NCI-H446 treated with DMSO at 0.1 percent for 48 hours (cell line): ENCODE results near the gene TSACC.

Experiments used
- DNase-seq: peaks from one replicate; lab custom pipeline; 2025; lab: John Stamatoyannopoulos, UW

TSACC gene

DNA sequence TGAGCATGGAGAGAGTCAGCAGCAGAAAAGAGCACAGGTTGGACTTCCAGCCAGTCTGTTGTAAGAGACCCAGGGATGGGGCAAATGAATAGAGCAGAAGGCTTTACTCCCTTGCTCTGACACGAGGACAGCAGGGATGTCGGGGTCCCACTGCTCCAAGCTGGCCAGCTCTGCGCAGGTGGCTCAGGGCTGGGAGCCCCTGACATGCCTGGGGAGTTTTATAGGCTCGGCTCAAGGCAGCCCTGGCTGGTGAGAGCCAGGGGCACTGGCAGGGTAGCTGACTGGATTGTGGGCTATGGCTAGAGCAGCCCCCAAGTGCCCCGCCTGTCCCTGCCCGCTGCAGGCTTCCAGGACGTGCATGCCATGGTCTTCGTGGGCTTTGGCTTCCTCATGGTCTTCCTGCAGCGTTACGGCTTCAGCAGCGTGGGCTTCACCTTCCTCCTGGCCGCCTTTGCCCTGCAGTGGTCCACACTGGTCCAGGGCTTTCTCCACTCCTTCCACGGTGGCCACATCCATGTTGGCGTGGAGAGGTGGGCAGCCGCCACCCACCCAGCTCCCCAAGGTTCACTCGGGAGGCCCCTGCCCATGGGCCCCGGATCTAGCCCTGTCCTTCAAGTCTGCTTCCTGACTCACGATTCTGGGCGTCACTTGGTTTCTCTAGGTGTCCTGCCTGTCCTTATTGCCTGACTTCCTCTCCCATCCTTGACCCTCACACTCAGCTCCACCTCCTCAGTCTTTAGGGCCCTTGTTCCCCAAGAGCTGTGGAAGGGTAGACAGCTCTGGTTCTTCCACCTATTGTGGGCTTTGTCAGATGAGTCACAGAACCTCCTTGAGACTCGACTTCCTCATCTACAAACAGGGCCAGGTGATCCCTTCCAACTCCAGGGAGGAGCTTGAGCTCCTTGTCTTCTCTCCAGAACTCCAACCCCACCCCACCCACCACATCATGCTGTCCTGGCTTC lies 38.9 kb downstream of the TSACC start:
- DNase-seq = no peak

DNA sequence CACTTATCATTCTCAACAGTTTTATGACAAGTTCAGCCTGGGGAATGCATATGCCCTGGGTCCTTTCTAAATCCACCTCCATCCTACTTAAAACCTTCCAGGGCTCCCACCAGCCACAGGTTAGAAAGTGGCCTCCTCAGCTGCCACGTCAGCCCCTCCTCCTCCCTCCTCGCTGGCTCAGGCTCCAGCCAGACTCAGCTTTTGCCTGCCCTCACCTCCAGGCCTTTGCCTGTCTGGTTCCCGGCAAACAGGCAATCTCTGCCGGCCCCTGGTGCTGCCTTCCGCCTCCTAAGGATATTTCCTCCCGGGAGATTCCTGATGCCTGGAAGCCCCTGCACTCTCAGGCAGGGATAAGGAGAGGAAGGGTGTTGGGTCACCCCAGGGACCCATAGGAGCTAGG lies 40.2 kb downstream of the TSACC start:
- no peak for DNase-seq

DNA sequence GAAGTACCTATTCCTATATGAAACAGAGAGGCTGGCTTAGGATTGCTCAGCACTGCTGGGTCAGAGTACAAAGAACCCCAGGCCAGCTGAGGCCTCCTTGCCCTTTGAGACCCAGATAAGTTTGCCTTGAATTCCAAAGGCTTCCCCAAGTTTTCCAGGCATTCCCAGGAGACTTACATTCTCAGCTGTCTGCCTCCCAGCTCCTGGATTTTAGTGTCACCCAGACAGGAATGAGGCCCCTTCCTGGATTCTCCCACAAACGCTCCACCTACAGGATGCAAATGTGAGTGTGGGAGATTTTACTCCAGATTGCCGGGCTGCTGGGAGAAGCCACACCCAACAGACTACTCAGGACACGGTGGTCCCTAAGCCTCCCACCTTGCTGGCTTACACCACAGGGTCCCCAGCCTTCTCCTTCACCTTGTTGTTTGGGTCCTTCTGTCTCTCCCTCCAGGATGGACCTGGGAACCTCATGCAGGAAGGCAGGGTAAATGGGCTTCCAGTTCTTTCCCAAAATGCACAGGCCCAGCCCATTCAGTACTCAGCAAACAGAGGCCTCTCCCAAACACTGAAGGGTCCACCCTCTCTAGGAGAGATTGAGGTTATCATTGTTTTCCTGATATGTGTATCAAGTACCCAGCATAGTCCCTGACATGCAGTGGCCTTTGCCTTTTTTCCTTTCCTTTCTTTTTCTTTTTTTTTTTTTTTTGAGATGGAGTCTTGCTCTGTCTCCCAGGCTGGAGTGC lies 41.3 kb downstream of the TSACC start:
- DNase-seq = no peak

DNA sequence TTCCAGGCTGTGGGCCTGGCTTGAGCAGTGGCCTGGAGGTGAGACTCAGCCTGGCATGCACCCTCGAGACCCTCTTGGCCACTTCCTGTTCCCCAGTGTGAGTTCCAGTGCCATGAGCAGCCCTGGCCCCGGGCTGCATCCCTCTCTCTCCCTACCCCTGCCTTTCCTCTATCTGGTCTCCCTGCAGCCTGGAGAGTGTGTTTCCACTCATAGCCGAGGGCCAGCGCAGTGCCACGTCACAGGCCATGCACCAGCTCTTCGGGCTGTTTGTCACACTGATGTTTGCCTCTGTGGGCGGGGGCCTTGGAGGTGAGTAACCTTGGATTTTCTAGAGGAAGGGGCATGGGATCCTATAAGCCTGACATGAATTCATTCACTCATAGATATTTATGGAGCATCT lies 44.2 kb downstream of the TSACC start:
- DNase-seq = no peak

DNA sequence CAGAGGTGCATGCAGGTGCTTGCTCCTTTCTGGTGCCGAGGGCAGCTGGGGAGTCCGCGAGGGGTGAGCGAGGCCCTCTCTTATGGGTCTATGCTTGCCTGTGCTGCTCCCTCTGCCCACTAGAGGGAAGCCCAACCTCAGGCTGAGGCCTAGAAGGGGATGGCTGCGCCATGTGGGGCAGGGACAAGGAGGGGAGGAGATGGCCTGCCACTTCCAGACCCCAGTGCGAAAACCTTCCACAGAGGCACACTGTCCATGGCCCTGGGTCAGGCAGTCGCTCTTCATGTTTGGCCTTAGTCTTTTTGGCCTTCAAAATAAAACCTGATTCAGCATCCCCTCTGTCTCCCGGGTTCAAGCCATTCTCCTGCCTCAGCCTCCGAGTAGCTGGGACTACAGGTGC lies 44.7 kb downstream of the TSACC start:
- peak; percentile 42 for DNase-seq

DNA sequence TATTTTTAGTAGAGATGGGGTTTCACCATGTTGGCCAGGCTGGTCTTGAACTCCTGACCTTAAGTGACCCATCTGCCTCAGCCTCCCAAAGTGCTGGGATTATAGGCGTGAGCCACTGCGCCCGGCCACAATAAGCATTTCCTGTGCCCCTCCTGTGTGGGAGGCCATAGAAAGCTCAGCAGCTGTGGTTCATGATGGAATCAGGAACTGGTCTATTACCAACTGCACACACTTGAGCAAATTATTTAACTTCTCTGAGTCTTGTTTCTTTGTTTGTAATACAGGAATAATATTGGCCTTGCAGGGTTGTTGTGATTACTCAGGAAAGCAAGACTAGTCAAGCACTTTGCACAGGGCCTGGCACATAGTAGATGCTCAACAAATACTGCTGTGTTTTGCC lies 45.7 kb downstream of the TSACC start:
- DNase-seq = no peak

DNA sequence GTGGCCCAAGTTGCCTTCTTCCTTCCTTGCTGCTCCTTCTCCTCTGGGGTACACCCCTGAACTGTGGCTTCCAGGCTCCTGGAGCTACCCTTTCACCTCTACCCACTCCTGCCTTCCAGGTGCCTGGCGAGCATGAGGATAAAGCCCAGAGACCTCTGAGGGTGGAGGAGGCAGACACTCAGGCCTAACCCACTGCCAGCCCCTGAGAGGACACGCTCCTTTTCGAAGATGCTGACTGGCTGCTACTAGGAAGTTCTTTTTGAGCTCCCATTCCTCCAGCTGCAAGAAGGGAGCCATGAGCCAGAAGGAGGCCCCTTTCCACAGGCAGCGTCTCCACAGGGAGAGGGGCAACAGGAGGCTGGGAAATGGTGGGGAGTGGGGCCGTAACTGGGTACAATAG lies 46.3 kb downstream of the TSACC start:
- DNase-seq = no peak

DNA sequence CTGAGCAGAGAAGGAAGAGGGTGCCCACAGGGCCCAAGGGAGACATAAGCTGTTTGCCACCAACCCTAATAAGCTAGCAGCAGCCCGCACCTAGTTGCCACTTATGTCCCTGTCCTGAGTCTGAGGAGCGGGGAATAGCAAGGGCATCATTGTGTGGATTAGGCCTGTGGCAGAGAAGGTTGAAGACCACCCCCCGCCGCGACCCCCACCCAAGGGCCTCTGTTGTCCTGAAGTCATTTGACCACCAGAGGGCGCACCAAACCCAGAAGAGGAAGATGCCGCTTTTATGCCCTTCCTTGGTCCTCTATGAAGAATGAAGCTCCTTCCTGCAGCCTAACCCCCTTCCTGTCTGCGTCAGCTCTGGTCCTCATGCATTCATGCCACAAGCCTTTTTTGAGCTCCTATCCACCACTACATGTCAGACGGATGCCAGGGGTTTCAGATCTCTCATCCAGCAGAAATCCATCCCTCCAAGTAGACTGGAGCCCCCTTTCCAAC lies 47.3 kb downstream of the TSACC start:
- DNase-seq = no peak

DNA sequence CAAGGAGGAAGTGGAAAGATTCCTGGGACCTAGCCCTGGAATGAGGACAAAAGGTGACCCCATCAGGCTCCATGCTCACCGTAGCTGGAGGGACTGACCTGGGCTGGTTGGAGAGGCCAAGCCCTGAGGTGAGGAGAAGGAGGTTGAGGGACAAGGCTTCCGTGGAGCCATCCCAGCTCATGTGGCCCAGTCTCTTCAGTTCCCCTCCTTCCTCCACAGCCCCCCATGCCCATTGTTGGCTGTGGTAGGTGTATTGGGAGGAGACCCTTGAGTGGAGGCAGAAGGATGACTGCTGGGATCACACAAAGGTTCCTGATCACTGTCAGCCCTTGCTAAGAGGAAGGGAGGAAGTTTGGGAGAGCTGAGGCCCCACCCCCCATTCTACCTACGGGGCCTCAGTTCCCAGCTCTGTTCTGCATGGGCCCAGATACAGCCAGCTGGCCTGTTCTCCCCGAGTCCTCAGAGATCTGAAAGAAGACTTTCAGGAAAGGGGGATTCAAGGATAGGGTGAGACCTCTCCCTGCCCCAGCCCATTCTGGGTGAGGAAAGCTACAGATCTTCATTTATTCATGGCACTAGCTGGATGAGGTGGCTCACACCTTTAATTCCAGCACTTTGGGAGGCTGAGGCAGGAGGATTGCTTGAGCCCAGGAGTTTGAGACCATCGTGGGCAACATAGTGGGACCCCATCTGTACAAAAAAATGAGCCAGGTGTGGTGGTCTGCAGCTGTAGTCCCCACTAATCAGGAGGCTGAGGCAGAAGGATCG lies 48.0 kb downstream of the TSACC start:
- no peak for DNase-seq

DNA sequence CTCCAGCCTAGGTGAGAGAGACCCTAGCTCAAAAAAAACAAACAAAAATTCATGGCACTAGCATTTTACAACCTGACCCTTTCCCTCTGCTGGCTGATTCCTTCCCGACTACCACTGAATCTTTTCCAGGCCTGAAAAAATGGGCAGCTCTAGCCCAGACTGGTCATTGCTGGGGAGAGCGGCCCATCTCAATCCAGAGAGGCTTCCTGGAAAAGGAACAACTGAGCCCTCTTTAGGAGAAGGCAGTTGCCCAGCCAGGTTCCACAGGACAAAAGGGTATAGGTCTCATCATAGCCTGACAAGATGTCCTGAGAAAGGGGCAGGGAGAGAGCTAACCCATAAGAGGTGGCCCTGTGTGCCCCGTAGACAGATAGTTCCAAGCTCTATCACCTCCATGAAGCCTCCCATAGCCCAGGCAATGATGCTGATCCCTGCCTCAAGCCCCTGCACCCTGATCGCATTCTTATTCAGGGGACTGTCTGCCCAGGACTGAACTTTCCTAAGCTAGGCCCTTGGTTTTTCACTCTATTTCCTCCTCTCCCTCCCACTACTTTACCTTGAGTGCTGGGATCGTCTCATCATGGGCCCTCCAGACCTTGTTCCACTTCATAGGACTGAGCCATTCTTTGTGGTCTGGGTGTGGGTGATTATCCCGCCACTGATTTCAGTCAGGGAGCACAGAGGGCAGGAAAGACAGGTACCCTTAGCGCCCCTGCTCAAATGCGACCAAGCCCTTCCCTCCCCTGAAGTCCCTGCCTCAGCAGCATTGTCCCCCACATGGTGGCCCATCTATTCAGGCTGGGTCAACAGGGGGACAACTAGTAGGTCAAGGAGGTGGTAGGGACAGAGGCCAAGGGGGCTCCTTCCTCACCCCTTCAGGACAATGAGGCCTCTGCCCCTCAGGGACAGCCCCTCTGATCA lies 48.9 kb downstream of the TSACC start:
- no peak for DNase-seq

DNA sequence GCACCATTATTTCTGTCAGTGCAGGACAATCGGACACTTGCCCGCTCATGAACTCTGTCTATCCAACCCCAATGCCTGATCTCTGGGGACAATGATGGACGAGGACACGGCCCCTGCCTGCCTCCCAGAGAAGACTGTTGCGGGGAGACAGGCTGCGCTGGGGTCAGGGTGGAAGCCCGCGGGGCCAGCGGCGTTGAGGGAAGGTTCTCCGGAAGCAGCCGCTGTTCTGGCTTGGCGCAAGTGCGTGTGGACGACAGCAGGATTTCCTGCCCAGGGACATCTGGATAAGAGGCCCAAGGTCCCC lies 49.5 kb downstream of the TSACC start:
- DNase-seq = no peak

DNA sequence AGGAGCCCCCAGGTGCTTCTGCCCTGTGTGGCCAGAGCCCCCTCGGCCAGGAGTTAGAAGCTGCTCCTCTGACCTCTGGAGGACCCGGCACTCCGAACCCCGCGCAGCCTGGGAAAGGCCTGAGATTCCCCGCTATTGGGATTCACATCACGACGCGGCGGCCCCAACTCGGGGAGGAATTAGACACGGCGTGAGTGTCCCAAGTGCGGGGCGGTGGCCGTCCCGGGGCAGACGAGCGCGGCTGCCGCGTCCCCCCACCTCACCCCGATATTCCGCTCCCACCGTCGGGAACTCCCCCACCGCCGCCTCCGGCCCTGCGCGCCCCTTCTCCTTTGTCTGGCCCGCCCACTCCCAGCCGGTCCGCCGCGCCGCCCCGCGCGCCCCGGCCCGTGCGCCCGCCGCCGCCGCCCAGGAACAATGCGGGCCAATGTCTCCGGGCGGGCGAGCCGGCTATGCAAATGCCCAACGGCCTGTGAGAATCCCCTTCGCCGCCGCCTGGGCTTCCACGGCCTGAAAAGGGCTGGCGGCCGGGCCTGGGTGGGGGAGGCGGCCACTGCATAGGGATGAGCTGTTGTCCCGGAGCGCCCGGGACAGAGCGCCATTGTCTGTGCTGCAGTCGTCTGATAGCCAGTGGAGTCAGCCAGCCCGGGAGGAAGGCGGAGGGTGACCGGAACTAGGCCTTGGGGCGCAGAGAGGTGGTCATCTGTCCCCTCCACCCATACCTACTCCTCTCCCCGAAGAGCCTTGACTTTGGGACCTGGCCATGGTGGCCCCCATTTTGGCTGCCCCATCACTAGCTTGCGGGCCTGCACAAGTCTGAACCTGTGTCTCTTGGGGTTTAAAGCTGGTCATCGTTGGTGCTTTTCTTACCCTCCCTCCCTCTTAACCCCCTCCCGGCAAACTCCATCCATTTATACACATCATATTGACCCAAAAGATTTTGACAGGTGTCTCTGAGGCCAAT lies 50.1 kb downstream of the TSACC start:
- DNase-seq = no peak

DNA sequence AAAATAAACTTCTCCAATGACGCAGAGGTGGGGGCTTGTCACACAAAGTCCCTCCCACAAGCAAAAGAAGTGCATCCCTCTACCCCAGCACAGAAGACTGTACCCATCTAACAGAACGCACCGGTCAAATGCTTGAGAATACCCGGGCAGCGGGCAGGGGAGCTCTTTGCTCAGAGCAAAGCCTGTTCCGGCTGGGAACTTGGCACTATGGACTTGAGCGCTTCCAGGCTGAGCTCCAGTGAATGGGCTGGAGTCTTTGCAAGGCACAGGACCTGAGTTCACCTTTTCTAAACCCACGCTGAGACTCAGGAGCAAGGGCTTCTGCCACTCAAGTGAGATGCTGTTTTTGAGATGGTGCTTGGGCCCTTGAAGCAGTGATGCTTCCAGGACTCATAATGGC lies 51.0 kb downstream of the TSACC start:
- no peak for DNase-seq

DNA sequence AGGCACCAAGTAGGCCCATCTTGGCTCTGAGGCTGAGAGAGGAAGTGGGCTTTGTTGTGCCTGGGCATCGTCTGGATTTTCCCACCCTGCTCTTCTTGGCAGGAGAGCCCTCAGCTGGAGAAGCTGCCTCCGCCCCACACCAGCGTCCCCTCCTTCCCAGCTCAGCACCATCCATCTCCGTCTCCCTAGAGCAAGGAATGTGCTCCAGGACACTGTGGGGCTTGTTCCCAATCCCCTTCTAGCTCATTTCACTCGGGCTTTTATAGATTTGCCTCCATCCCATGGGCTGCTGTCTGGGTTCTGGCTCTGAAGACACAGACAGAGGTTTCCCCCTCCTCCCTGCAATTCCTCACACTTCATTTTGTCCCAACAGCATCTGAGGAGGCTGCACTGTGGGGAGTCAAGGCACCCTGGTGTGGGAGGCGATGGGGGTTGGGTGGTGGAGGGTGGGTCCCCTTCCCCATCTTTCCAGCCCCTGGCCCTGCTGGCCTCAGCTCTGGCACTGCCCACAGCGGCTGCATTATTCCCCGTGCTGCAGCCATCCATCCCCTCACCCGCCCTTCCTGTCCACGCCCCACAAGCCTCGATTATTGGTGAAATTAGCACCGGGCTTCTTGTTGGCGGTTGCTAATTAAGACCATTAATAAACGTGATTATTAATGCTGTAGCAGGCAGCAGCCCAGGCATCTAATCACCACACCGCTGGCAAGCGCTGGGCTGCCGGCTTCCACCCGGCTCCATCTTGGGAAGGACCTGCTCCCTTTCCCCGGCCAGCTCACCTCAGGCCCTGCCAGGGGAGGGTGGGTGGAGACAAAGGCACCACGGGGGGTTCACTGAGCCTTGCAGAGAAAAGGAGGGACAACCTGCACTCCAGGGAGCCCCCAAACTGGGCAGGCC lies 52.4 kb downstream of the TSACC start:
- DNase-seq = no peak

DNA sequence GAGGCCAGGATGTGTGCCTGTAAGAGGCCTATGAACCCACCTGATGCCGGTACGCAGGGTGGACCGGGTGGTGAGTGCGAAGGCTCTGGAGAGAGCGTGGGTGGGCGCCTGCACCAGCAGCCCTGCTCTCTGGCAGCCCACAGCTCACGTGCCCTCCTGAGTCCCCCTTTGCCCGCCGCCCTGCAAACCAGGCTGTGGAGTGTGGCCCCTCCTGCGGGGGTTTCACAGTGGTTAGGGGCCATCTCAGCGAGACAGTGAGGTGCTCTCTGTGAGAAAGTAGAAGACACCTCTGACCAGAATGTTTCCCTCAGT lies 53.0 kb downstream of the TSACC start:
- no peak for DNase-seq

DNA sequence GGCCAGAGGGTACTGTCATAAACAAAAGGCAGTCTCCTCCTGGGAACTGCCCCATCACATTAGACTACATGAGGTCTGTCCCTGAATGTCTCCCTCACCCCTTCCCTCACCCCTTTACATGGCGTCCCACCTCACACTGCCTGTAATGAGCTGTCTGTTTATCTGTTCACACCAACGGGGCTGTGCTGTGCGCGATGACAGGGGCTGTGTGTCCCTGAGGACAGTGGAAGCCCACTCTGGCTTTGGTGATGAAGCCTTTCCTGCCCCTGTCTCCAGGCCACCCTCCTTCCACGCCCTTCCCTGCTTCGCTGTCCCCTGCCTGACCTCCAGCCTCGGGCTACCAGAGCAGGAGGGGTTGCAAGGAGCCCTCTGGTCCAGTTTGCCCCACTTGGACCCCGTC lies 53.4 kb downstream of the TSACC start:
- DNase-seq = no peak

DNA sequence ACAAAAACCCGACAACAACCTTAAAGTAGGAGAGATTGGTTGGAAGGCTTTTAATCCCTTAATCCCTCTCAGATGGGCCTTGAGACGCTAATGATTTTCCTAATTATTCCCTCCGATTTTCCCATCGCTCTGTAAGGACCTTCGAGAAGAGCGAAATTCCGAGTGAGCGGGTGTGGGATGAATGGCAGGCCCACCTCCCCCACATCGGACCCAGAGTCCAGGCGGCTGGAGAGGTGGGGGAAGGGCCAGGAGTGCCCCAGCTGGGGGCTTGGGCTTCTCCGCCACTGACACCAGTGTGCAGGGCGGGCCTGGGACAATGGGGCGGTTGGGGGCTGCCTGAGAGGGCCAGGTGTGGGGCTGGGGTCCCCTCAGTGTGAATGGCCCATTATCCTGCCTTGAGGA lies 54.1 kb downstream of the TSACC start:
- no peak for DNase-seq

DNA sequence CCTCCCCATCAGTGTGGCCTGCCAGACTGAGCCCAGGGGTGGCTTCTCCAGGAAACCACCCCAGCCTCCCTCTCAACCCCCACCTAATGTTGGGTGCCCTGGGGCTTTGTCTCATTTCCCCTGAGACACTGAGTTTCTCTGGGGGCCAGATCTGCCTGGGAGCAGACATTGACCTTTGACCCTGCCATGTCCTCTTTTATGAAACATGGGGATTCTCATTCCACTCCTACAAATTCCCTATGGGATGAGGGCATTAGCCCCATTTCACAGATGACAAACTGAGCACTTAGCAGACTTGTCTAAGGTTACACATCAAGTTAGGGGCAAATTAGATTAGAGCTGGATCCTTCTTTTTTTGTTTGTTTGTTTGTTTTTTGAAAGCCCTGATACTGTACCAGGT lies 54.8 kb downstream of the TSACC start:
- no peak for DNase-seq

DNA sequence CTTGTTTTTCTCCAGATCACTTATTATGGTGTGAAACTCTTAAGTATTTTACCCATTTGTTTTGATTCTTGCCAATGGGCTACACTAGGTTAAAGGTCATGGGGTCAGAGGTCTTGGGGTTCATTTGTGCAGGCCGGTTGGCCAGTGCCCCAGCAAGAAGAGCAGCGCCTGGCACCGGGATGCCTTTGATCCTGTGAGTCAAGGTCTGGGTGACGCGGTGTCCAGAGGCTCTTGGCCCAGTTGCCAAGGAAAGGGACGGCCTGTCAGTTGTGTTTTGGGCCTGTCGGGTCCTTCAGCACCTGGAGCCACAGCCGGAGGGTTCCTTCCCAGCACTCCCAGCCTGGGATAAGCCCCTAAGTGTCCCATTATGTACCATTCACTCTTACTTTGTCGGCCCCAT lies 55.8 kb downstream of the TSACC start:
- no peak for DNase-seq
